OCI-LY7 (cell line): ENCODE results near the gene FABP2. TPM values are rescaled to one million over a fixed set of nuclear protein-coding genes. Genes with fewer than 3 reads are reported as not detected.
A peak's percentile ranks its signal among the peaks of the same experiment; 100 is the strongest.

Source experiments
- BruUV-seq: library from RNA; stranded (reverse); fragments of 400-500 nt; replicated peaks from 2 replicates; lab custom pipeline; 2021; lab: Mats Ljungman, UMichigan
- CTCF ChIA-PET: fragments of 300-600 bp; sonication (Branson Sonifier 250); formaldehyde crosslinking; loops from one replicate; lab custom pipeline; 2022; ENCODE audit warnings: antibody characterized with exemption; ENCODE audit not compliant: unreplicated experiment; lab: Charles Lee
- POLR2A ChIA-PET: fragments of 300-600 bp; sonication (Branson Sonifier 250); formaldehyde crosslinking; loops from one replicate; lab custom pipeline; 2022; ENCODE audit warnings: antibody characterized with exemption; lab: Charles Lee
- DNase-seq: peaks from one replicate; pipeline ENCODE4 v3.0.0-alpha.2; 2015; ENCODE audit warnings: low spot score
- H2AFZ ChIP-seq: fragments of 200-600 bp; sonication (generic), shearing (Covaris generic); 2 replicates; pipeline ENCODE4 v1.6.1; 2014; ENCODE audit warnings: mild to moderate bottlenecking, antibody characterized with exemption, low read length, moderate library complexity
- H3K27ac ChIP-seq: fragments of 200-600 bp; sonication (generic); 2 replicates; pipeline ENCODE4 v1.5.1; 2014; ENCODE audit warnings: mixed run types, low read depth, mild to moderate bottlenecking, moderate library complexity, low read length, inconsistent platforms; ENCODE audit not compliant: poor library complexity, severe bottlenecking
- H3K36me3 ChIP-seq: fragments of 200-600 bp; sonication (generic); 2 replicates; pipeline ENCODE4 v1.6.1; 2014; ENCODE audit warnings: mild to moderate bottlenecking, antibody characterized with exemption, low read length, moderate library complexity, mixed read lengths; ENCODE audit not compliant: insufficient read depth
- H3K4me1 ChIP-seq: fragments of 200-600 bp; sonication (generic); 2 replicates; pipeline ENCODE4 v1.5.1; 2014; ENCODE audit warnings: mild to moderate bottlenecking, low read length; ENCODE audit not compliant: insufficient read depth, poor library complexity, severe bottlenecking
- H3K4me2 ChIP-seq: fragments of 200-600 bp; sonication (generic); 2 replicates; pipeline ENCODE4 v1.6.1; 2014; ENCODE audit warnings: mild to moderate bottlenecking, low read length
- H3K4me3 ChIP-seq: fragments of 200-600 bp; sonication (generic); 2 replicates; pipeline ENCODE4 v1.5.1; 2014; ENCODE audit warnings: mild to moderate bottlenecking, low read depth, low read length; ENCODE audit not compliant: poor library complexity, severe bottlenecking
- H3K79me2 ChIP-seq: fragments of 200-600 bp; sonication (generic); 2 replicates; pipeline ENCODE4 v1.6.1; 2016; ENCODE audit warnings: low read depth, mild to moderate bottlenecking, low read length, moderate library complexity, mixed read lengths; ENCODE audit not compliant: insufficient read depth
- H3K9me2 ChIP-seq: fragments of 200-600 bp; sonication (generic); 2 replicates; pipeline ENCODE4 v1.6.1; 2016; ENCODE audit warnings: mild to moderate bottlenecking, low read length, mixed read lengths; ENCODE audit not compliant: insufficient read depth
- H3K9me3 ChIP-seq: fragments of 200-600 bp; sonication (generic); 2 replicates; pipeline ENCODE4 v1.6.1; 2014; ENCODE audit warnings: mild to moderate bottlenecking, mixed run types, low read length, mixed read lengths
- H4K20me1 ChIP-seq: fragments of 200-600 bp; sonication (generic); 2 replicates; pipeline ENCODE4 v1.6.1; 2014; ENCODE audit warnings: mild to moderate bottlenecking, antibody characterized with exemption, low read length, moderate library complexity, mixed read lengths; ENCODE audit not compliant: insufficient read depth
- EZH2phosphoT487 ChIP-seq: fragments of 200-600 bp; sonication (generic); IDR thresholded peaks from 2 replicates; pipeline ENCODE4 v1.6.1; 2018; ENCODE audit warnings: low read depth, borderline replicate concordance, mild to moderate bottlenecking, mixed run types, antibody characterized with exemption, low read length, moderate library complexity, mixed read lengths
- intact Hi-C: fragments of 100-400 bp; cut with micrococcal nuclease; formaldehyde crosslinking; loops from one replicate; pipeline ENCODE4 v1.10.0; 2022; ENCODE audit not compliant: unreplicated experiment
- total RNA-seq, 2 experiments: library from RNA; depleted of rRNA in 1 of 2; stranded (reverse); fragments of >200 nt in 1 of 2; shearing (Covaris generic) in 1 of 2; gene quantifications; 2 replicates each; pipeline ENCODE4 v1.2.3, GENCODE V29; 2014 to 2022
- TF ChIP-seq, protein P1 (sequence below): fragments of 200-600 bp; sonication (generic); conservative IDR thresholded peaks from 2 replicates; pipeline ENCODE4 v1.5.1; 2014; ENCODE audit warnings: mild to moderate bottlenecking, antibody characterized with exemption, low read length, moderate library complexity, mixed read lengths

FABP2 gene
- total RNA-seq, 2 experiments from 2014 or later: not detected

DNA sequence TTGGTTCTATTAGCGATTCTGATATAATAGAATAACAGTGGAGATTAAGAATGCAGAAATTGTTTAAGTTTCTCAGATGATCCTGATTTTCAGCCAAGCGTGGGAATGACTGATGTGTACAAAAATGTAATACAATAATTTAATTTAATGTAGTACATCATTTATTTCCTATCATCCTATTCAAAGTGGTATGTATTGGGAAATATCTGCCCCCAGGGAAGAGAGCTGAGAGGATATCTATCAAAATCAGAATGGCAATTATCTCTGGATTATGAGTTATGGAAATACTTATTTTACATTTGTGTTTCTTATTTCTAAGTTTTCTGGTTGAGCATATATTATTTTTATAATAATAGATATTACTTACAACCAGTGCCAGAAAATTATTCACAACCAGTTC is 3.9 kb downstream of the FABP2 start:
- H3K4me1 ChIP-seq: no peaks in the 10 kb centered on the region
- intact Hi-C loops: loop anchor here (10.0 kb wide), 2 partner anchors 57 to 467 kb away; no protein-coding TSS in a partner anchor
- no peak overlapping the region for H3K4me3 ChIP-seq
- no peak overlapping the region for H3K27ac ChIP-seq
- no peak overlapping the region for H2AFZ ChIP-seq
- CTCF ChIA-PET: no interaction called here
- DNase-seq: no peak
- H3K79me2 ChIP-seq: no peaks in the 10 kb centered on the region
- no TSS peak for BruUV-seq
- TF ChIP-seq EZH2phosphoT487: no peak
- TF ChIP-seq, protein P1, sequence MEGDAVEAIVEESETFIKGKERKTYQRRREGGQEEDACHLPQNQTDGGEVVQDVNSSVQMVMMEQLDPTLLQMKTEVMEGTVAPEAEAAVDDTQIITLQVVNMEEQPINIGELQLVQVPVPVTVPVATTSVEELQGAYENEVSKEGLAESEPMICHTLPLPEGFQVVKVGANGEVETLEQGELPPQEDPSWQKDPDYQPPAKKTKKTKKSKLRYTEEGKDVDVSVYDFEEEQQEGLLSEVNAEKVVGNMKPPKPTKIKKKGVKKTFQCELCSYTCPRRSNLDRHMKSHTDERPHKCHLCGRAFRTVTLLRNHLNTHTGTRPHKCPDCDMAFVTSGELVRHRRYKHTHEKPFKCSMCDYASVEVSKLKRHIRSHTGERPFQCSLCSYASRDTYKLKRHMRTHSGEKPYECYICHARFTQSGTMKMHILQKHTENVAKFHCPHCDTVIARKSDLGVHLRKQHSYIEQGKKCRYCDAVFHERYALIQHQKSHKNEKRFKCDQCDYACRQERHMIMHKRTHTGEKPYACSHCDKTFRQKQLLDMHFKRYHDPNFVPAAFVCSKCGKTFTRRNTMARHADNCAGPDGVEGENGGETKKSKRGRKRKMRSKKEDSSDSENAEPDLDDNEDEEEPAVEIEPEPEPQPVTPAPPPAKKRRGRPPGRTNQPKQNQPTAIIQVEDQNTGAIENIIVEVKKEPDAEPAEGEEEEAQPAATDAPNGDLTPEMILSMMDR: no peak
- no peaks in the 10 kb centered on the region for H3K36me3 ChIP-seq
- no peaks in the 10 kb centered on the region for H4K20me1 ChIP-seq
- no peak overlapping the region for H3K4me2 ChIP-seq
- no peaks in the 10 kb centered on the region for H3K9me2 ChIP-seq
- no peaks in the 10 kb centered on the region for H3K9me3 ChIP-seq
- POLR2A ChIA-PET: interaction anchor here (0.6 kb wide), 1 partner anchor 184 kb away, joined by 4 read pairs; no protein-coding TSS in a partner anchor

DNA sequence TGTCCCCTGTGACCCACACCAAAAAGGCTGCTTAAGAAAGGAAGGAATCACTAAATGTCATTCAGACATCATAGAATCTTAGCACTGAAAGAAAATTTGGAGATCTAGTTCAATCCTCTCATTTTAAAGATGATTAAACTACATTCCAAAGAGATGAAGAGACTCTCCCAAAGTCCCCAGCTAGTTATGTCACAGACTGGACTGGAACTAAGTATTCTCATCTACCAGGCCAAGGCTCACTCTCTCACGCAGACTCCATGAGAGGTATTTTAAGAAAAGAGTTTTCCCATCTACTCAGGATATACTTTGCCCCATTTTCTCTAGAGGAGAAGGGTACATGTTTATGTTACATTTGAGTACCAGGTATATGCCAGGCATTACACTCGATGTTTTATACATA is 6.9 kb downstream of the FABP2 start:
- ChIA-PET CTCF (no interaction called here), POLR2A (interaction anchor here (0.5 kb wide), 1 partner anchor 718 kb away, joined by 3 read pairs; no protein-coding TSS in a partner anchor)

DNA sequence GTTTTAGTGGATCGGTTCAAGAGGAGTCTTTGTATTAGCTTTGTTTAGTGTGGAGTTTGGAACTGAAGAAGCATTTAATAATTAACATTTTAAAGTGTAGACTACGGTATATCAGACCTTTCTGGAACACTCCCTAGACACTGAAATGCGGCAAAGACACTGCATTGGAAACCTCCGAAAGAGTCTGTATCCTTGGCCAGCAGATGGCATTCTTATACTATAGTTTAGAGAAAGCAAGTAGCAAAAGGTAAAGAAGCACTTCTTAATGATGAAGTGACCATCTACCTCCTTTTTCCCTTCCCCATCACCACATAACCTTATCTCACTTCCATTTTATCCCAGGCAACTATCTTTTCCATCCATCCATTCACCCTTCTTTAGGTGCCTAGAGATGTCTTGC is 7.6 kb downstream of the FABP2 start:
- H3K27ac ChIP-seq: no peak overlapping the region
- no peaks in the 10 kb centered on the region for H3K36me3 ChIP-seq
- DNase-seq: peak; percentile 57
- H3K9me3 ChIP-seq: no peaks in the 10 kb centered on the region
- no TSS peak for BruUV-seq
- H3K4me2 ChIP-seq: no peak overlapping the region
- H3K4me1 ChIP-seq: no peaks in the 10 kb centered on the region
- H4K20me1 ChIP-seq: no peaks in the 10 kb centered on the region
- TF ChIP-seq, protein P1: peak; percentile 78
- TF ChIP-seq EZH2phosphoT487: no peak
- no peaks in the 10 kb centered on the region for H3K9me2 ChIP-seq
- intact Hi-C loops: loop anchor here (2.0 to 10.0 kb wide), 5 partner anchors 60 to 734 kb away; partner anchors contain the start of gene PDE5A
- ChIA-PET POLR2A (no interaction called here), CTCF (no interaction called here)
- no peak overlapping the region for H3K4me3 ChIP-seq
- H2AFZ ChIP-seq: no peak overlapping the region
- H3K79me2 ChIP-seq: no peaks in the 10 kb centered on the region

More for the DNA sequence above, 6.9 kb downstream of the FABP2 start:
- Histone ChIP-seq H3K79me2 (no peaks in the 10 kb centered on the region), H3K9me2 (no peaks in the 10 kb centered on the region), H2AFZ (no peak overlapping the region), H3K4me2 (no peak overlapping the region), H4K20me1 (no peaks in the 10 kb centered on the region), H3K4me1 (no peaks in the 10 kb centered on the region), H3K9me3 (no peaks in the 10 kb centered on the region), H3K4me3 (no peak overlapping the region), H3K36me3 (no peaks in the 10 kb centered on the region), H3K27ac (no peak overlapping the region)
- TF ChIP-seq EZH2phosphoT487: no peak
- TF ChIP-seq, protein P1: no peak
- no TSS peak for BruUV-seq
- DNase-seq: no peak
- intact Hi-C loops: loop anchor here (2.0 to 10.0 kb wide), 4 partner anchors 60 to 734 kb away; partner anchors contain the start of gene PDE5A
